Upper lobe of right lung (tissue), 1 donor: ENCODE results near the gene MAN1B1. TPM values are rescaled to one million over a fixed set of nuclear protein-coding genes. Genes with fewer than 3 reads are reported as not detected.

ENCODE experiments used
- ATAC-seq: fragments of 200-7000 bp; cut with Tn5 transposase; one replicate; pipeline ENCODE4 v1.9.1; 2020; ENCODE audit warnings: mild to moderate bottlenecking, moderate library complexity
- DNase-seq: peaks from one replicate; pipeline ENCODE4 v3.0.0-alpha.2; 2020
- H3K27ac ChIP-seq: fragments of 200-600 bp; one replicate; pipeline ENCODE4 v1.8.0; 2022
- H3K27me3 ChIP-seq: fragments of 200-600 bp; one replicate; pipeline ENCODE4 v1.8.0; 2022; ENCODE audit warnings: mild to moderate bottlenecking
- H3K36me3 ChIP-seq: fragments of 200-600 bp; one replicate; pipeline ENCODE4 v1.8.0; 2022
- H3K4me1 ChIP-seq: fragments of 200-600 bp; one replicate; pipeline ENCODE4 v1.8.0; 2022
- H3K4me3 ChIP-seq: fragments of 200-600 bp; one replicate; pipeline ENCODE4 v1.8.0; 2022; ENCODE audit warnings: mild to moderate bottlenecking
- H3K9me3 ChIP-seq: fragments of 200-600 bp; one replicate; pipeline ENCODE4 v1.8.0; 2022
- CTCF ChIP-seq: fragments of 200-600 bp; IDR thresholded peaks from one replicate; pipeline ENCODE4 v1.8.0; 2022; ENCODE audit warnings: antibody characterized with exemption
- intact Hi-C: fragments of 100-400 bp; cut with DNase I; formaldehyde crosslinking; loops from one replicate; pipeline ENCODE4 v1.11.0; 2022
- total RNA-seq: library from RNA; stranded (reverse); fragmentation: NEBNext Ultra II Directional; extraction: Animal tissue kit (Norgen Biotek cat#: 25700); gene quantifications from one replicate; pipeline ENCODE4 v1.2.1, GENCODE V29; 2021
- donor health status: DM: no; HTN: yes; CAD: no; lungs with severe emphysema.

The MAN1B1 gene
- total RNA-seq, 1 donor from 2014 or later: 39.4 TPM

- intact Hi-C loops: no loop called here
- Histone ChIP-seq H3K9me3 (no peaks in the 10 kb centered on the region), H3K27me3 (peaks cover 9% of the 10 kb centered on the region), H3K4me1 (peaks cover 6% of the 10 kb centered on the region), H3K27ac (no peak overlapping the region), H3K36me3 (no peaks in the 10 kb centered on the region), H3K4me3 (no peak overlapping the region)
- no peak for TF ChIP-seq CTCF
- ATAC-seq (no peak), DNase-seq (no peak)
Measured at GRCh38 chr9:137066096-137066861, 20.5 kb upstream of the MAN1B1 start.

- peak; percentile 81 for TF ChIP-seq CTCF
- intact Hi-C loops: no loop called here
- peaks cover 9% of the 10 kb centered on the region for H3K27me3 ChIP-seq
- peak; percentile 89 for DNase-seq
- no peaks in the 10 kb centered on the region for H3K36me3 ChIP-seq
- H3K27ac ChIP-seq: no peak overlapping the region
- H3K4me1 ChIP-seq: peaks cover 7% of the 10 kb centered on the region
- ATAC-seq: peak; percentile 70
- no peak overlapping the region for H3K4me3 ChIP-seq
- H3K9me3 ChIP-seq: no peaks in the 10 kb centered on the region
Measured at GRCh38 chr9:137067860-137068538, 18.8 kb upstream of the MAN1B1 start.

GRCh38 chr9:137068539-137069507 lies 18.0 kb upstream of the MAN1B1 start:
- H3K9me3 ChIP-seq: no peaks in the 10 kb centered on the region
- ATAC-seq: no peak
- peaks cover 7% of the 10 kb centered on the region for H3K4me1 ChIP-seq
- no peak for TF ChIP-seq CTCF
- no peak overlapping the region for H3K4me3 ChIP-seq
- H3K36me3 ChIP-seq: no peaks in the 10 kb centered on the region
- H3K27ac ChIP-seq: no peak overlapping the region
- DNase-seq: no peak
- peaks cover 9% of the 10 kb centered on the region for H3K27me3 ChIP-seq
- intact Hi-C loops: no loop called here

- Histone ChIP-seq H3K4me3 (no peak overlapping the region), H3K27me3 (peaks cover 9% of the 10 kb centered on the region), H3K36me3 (no peaks in the 10 kb centered on the region), H3K4me1 (peaks cover 7% of the 10 kb centered on the region), H3K27ac (no peak overlapping the region), H3K9me3 (no peaks in the 10 kb centered on the region)
- TF ChIP-seq CTCF: no peak
- DNase-seq (peak; percentile 65), ATAC-seq (no peak)
- intact Hi-C loops: no loop called here
Measured at GRCh38 chr9:137069508-137070091, 17.2 kb upstream of the MAN1B1 start.

GRCh38 chr9:137070201-137070905 lies 16.4 kb upstream of the MAN1B1 start, which contains the start of gene SAPCD2:
Gene SAPCD2 (minus strand): TSS chr9:137070557. CDS start chr9:137070460, 97 bp downstream.
- no peak for TF ChIP-seq CTCF
- H3K27ac ChIP-seq: peak within 1 kb of the TSS; percentile 67

More at GRCh38 chr9:137070201-137070905, 16.4 kb upstream of the MAN1B1 start, which contains the start of gene SAPCD2:
- no peaks in the 10 kb centered on the region for H3K36me3 ChIP-seq
- DNase-seq (peak; percentile 94), ATAC-seq (peak; percentile 92)
- peaks cover 7% of the 10 kb centered on the region for H3K4me1 ChIP-seq
- peaks cover 9% of the 10 kb centered on the region for H3K27me3 ChIP-seq
- H3K4me3 ChIP-seq: peak within 1 kb of the TSS; percentile 39
- intact Hi-C loops: no loop called here
- no peaks in the 10 kb centered on the region for H3K9me3 ChIP-seq
